ENCODE data around the gene PRKCB.

Gene PRKCB

GRCh38 chr16:23945243-23945642 lies 109.5 kb downstream of the PRKCB start:
- no peak for DNase-seq

- no peak for DNase-seq
Measured at GRCh38 chr16:23947838-23948237, 112.1 kb downstream of the PRKCB start.

- no peak for DNase-seq
Measured at GRCh38 chr16:23948949-23949411, 113.2 kb downstream of the PRKCB start.

- DNase-seq, result no peak
Measured at GRCh38 chr16:23949630-23950290, 114.0 kb downstream of the PRKCB start.

- no peak for DNase-seq
Measured at GRCh38 chr16:23950291-23950894, 114.6 kb downstream of the PRKCB start.

- no peak for DNase-seq
Measured at GRCh38 chr16:23950898-23951297, 115.1 kb downstream of the PRKCB start.

- no peak for DNase-seq
Measured at GRCh38 chr16:23952128-23952970, 116.6 kb downstream of the PRKCB start.

GRCh38 chr16:23952971-23953300 lies 117.2 kb downstream of the PRKCB start:
- DNase-seq, result no peak

GRCh38 chr16:23953476-23953875 lies 117.7 kb downstream of the PRKCB start:
- DNase-seq, result no peak

- no peak for DNase-seq
Measured at GRCh38 chr16:23955088-23955487, 119.3 kb downstream of the PRKCB start.

- no peak for DNase-seq
Measured at GRCh38 chr16:23957287-23957686, 121.5 kb downstream of the PRKCB start.

- DNase-seq, result no peak
Measured at GRCh38 chr16:23959072-23959751, 123.4 kb downstream of the PRKCB start.

GRCh38 chr16:23959752-23960072 lies 123.9 kb downstream of the PRKCB start:
- no peak for DNase-seq

GRCh38 chr16:23960081-23960885 lies 124.5 kb downstream of the PRKCB start:
- DNase-seq, result no peak

GRCh38 chr16:23962001-23962400 lies 126.2 kb downstream of the PRKCB start:
- no peak for DNase-seq

- no peak for DNase-seq
Measured at GRCh38 chr16:23964136-23964535, 128.4 kb downstream of the PRKCB start.

- no peak for DNase-seq
Measured at GRCh38 chr16:23965137-23965733, 129.5 kb downstream of the PRKCB start.

- no peak for DNase-seq
Measured at GRCh38 chr16:23966597-23967394, 131.0 kb downstream of the PRKCB start.

GRCh38 chr16:23967775-23968174 lies 132.0 kb downstream of the PRKCB start:
- no peak for DNase-seq

GRCh38 chr16:23968176-23968575 lies 132.4 kb downstream of the PRKCB start:
- no peak for DNase-seq

Measured in NCI-H446 treated with DMSO at 0.1 percent for 48 hours (cell line).